ENCODE measurements around the gene CYB5B.

CYB5B gene

GRCh38 chr16:69490707-69491324, 66.4 kb downstream of the CYB5B start:
- no peak for DNase-seq

DNA sequence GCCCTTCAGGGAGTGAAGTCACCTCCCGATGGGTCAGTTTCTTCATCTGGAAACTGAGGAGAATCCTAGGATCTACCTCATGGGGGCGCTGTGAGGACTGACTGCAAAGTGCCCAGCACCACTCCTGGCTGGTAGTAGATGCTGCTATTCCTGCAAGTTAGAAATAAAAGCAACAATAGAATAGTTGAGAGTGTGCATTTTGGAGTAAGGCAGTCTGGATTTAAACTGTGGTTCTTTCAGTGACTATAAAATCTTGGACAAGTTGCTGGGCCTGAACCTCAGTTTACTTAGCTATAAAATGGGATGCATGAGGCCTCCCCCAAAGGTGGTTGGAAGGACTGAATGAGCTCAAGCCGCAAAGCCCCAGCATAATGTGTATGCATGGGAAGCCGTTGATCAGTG, 70.6 kb downstream of the CYB5B start:
- no peak for DNase-seq

DNA sequence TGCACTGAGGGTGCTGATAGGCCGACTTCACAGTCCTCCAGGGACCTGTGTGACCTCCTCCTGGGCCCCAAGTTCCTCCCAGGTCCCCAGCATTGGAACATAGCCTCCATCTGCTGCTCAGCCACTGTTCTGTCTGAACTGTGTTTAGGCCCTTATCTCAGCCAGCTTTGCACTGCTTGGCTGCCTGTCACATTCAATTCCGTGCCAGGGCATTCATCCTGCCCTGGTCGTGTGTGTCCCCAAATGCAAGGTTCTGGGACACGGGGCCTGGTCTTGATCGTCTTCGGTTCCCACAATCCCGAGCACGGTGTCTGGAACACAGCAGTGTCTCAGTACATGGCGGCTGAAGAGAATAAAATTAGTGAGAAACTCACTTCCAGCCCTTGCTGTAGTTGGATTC, 71.4 kb downstream of the CYB5B start:
- no peak for DNase-seq

DNA sequence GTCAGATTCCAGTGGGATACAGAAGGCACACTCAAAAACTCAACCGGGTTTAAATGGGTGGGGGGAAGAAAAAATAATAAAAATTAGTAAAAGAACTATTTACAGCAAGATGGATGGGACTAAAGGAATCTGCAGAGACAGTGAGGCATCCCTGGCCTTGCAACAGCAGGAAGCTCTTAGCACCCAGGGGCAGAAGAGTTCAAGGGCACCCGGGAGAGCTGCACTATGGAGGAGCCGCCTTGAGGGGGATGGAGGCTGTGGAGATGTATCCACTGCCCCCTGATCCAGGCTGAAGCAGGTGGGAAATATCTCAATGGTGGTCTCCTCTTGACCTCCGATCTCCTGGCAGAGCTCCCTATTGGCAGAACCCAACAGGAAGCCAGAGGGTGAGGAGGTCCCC, 72.0 kb downstream of the CYB5B start:
- DNase-seq, result no peak

DNA sequence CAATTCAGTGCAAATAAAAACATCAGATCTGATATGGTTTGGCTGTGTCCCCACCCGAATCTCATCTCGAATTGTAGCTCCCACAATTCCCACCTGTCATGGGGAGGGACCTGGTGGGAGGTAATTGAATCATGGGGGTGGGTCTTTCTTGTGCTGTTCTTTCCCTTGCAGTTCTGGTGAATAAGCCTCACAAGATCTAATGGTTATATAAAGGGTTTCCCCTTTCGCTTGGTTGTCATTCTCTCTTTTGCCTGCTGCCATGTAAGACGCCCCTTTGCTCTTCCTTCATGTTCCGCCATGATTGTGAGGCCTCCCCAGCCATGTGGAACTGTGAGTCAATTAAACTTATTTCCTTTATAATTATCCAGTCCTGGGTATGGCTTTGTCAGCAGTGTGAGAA, 72.5 kb downstream of the CYB5B start:
- DNase-seq, result no peak

DNA sequence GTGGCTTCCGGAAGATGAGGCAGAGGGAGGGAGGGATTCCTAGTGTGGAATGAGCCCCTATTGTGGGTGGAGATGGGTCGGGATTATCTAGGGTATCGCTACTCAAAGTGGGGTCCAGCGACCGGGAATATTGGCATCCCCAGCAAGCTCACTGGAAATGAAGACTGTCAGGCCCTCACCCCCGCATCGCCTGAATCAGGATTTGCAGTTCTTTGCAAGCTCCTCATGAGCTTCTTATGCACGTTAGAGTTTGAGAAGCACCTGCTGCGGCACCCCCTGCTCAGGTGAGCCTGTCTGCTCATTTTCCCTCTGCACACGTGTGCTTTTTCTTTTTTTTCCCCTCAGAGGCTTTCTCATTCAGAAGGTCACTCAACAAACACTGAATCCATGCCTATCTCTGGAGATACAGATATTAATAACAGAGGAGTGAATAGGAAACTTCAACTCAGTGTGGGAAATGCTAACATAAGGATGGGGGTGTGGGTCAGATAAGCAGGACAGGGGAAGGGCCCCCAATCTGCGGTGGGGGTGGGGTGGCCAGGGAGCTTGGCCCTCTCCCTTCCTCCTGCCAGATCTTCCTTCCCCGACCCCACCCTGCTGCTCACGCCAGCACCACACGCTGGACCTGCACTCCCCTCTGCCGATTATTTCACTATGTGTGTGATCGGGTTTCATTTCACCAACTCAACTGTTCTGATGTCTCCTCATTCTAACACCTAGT, 73.6 kb downstream of the CYB5B start:
- DNase-seq, result no peak

DNA sequence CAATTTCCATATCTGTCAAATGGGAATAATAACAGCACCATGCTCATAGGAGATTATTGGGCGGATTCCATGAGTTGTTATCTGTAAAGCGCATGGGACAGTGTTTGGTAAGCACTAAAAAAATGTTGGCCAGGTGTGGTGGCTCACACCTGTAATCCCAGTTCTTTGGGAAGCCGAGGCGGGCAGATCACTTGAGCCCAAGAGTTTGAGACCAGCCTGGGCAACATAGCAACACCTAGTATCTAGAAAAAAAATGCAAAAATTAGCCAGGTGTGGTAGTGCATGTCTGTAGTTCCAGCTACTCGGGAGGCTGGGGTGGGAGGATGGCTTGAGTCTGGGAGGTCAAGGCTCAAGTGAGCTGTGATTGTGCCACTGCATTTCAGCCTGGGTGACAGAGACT, 74.5 kb downstream of the CYB5B start:
- no peak for DNase-seq

DNA sequence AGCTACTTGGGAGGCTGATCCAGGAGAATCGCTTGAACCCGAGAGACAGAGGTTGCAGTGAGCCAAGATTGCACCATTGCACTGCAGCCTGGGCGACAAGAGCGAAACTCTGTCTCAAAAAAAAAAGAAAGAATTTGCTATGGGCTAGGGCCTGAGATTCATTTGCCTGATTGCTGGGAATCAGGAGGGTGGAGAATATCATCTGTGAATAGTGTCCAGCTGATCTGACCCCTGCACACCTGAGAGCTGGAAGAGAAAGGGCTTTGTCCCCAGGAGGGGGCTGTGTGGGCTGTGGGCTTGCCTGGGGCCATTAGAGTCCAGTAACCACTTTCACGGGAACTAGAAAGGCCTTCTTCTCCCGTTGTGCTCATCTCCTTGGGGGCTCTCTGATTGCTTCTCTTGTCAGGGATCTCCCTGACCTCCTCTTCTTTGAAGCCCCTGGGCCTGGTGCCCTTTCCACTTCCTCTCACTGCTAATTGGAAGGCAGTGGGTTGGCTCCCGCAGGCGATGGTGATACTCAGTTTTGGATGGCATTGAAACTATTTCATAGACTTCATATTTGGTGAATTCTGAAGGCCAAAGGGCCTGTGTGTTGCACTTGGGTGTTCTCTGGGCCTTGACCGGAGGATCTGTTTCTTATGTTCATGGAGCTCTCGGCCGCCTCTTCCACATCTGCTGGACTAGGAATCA, 75.3 kb downstream of the CYB5B start:
- no peak for DNase-seq

- DNase-seq, result no peak
Observed at GRCh38 chr16:69500496-69500895, 76.1 kb downstream of the CYB5B start.

GRCh38 chr16:69501956-69502745, 77.7 kb downstream of the CYB5B start:
- DNase-seq, result no peak

- DNase-seq, result no peak
Observed at GRCh38 chr16:69503244-69503643, 78.8 kb downstream of the CYB5B start.

DNA sequence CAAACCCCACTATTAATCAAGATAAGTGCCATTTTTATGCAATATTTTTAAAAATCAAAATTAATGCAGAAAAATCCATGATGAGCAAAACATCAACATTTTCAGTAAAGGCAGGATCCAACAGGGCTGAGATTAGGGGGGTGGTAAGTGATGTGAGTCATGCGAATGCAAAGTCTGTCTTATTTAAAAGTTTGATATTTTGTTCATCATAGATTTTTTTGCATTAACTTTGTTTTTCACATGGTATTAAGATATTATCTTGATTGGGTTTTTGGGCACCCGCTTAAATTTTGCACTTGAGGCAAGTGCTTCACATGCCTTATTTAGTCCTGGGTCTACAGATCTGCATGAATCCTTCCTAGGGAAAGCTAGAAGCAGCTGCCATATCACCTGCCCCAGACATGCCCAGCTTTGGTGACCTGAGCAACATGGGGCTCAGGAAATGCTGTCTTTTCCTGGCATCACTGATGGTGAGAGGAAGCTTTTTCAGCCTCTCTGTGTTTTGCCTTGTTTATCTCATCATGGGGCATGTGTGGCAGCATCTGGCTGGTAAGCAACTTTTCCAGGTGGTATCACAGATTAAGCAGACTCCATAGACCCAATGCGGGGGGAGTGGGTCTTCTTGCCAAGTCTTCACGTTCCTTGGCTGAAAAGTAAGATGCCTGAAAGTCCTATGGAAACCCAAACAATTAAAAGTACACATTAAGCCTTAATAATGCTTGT, 83.8 kb downstream of the CYB5B start:
- no peak for DNase-seq

DNA sequence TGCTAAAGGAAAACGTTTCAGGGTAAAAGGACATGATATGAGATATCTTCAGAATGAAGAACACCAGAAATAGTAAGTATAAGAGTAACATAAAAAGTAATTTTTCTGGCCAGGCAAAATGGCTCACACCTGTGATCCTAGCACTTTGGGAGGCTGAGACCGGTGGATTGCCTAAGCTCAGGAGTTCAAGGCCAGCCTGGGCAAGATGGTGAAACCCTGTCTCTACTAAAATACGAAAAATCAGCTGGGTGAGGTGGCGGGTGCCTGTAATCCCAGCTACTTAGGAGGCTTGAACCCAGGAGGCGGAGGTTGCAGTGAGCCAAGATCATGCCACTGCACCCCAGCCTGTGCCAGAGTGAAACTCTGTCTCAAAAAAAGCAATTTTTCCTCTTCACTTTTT, 84.7 kb downstream of the CYB5B start:
- no peak for DNase-seq

DNA sequence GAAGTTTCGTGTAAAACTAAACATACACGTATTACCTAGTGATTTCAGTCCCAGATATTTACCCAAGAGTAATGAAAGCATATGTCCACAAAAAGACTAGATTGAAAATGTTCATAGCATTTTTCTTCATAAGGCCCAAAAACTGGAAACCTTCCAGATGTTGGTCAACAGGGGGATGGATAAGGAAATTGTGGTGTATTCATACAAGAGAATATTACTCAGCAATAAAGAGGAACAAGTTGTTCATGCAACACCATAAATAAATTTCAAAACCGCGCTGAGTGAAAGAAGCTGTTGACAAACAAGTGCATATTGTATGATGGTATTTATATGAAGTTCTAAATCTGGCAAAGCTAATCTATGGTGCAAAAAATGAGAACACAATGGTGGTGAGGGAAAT, 87.2 kb downstream of the CYB5B start:
- no peak for DNase-seq

DNA sequence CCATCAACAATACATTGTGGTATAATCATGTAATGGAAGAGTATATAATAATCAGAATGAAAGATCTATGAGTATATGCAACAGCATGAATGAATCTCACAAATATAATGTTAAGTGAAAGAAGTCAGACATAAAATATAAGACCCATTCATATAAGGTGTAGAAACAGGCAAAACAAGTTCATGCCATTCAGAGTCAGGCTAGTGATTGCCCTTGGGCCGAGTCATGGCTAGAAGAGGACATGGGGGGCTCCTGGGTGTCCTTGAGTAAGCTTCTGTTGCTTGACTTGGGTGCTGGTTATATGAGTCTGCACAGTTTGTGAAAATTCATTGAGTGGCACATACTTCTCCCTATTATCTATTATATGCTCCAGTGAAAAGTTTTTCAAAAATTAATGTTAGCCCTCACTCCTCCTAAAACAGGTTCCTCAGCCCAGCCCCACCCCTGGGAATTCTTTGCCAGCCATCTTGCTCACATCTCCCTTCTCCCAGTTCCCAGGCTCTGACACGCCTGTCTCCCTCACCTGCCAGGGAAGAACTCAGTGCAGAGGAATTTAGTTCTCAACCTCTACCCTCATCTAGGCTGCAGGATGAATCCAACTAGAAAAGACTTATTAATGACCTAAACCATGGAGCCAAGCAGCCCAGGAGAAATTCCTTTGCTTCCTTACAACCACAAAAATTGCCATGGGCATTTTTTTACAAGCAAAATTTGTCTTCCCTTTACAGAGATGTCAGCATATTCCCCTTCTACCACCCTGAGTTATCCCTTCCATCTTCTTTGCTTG, 89.0 kb downstream of the CYB5B start:
- DNase-seq, result no peak

DNA sequence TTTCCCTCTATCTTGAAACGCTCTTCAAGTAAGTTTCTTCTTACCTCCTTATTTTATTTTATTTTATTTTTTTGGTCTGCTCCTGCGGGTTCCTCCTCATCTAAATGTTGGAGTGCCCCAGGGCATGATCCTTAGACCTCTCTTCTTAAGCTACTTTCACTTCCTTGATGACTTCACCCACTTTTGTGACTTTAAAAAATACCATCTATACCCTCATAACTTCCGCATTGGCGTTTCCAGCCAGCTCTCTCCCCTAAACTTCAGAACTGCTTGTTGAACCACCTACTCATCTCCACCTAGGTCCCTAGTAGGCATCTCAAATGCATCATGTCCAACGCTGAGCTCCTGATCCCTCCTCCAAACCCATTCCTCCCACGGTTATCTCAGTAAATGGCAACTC, 89.9 kb downstream of the CYB5B start:
- no peak for DNase-seq
